Gastroesophageal sphincter (tissue), 4 donors: ENCODE measurements around the gene RERE. TPM values are rescaled to one million over a fixed set of nuclear protein-coding genes. Genes with fewer than 3 reads are reported as not detected.

ENCODE experiments used
- ATAC-seq: fragments of 150-250 bp; one replicate; pipeline ENCODE4 v1.9.1; 2016; ENCODE audit warnings: mild to moderate bottlenecking, moderate library complexity
- H3K27ac ChIP-seq, 4 donors: fragments of 200-600 bp; sonication (generic) in 3 of 4; 1 replicate in 3 of 4; 2 replicates in 1 of 4; pipeline ENCODE4 v1.5.1; 2016 to 2019
- H3K27me3 ChIP-seq: fragments of 200-600 bp; sonication (generic); one replicate; pipeline ENCODE4 v1.5.1; 2019
- H3K36me3 ChIP-seq, 2 donors: fragments of 200-600 bp; sonication (generic); one replicate each; pipeline ENCODE4 v1.5.1; 2019; ENCODE audit warnings: control low read depth in 1 of 2
- H3K4me1 ChIP-seq, 3 donors: fragments of 200-600 bp; sonication (generic); 1 replicate in 2 of 3; 2 replicates in 1 of 3; pipeline ENCODE4 v1.5.1; 2016 to 2019; ENCODE audit warnings: control low read depth in 2 of 3
- H3K4me3 ChIP-seq, 2 donors: fragments of 200-600 bp; sonication (generic); one replicate each; pipeline ENCODE4 v1.5.1; 2019; ENCODE audit warnings: mild to moderate bottlenecking in 1 of 2, moderate library complexity in 1 of 2
- H3K9me3 ChIP-seq, 3 donors: fragments of 200-600 bp; sonication (generic); one replicate each; pipeline ENCODE4 v1.5.1; 2017 to 2019; ENCODE audit warnings: control low read depth in 2 of 3
- CTCF ChIP-seq, 4 experiments: fragments of 200-600 bp in 2 of 4; fragments of 450-650 bp in 2 of 4; sonication (generic) in 1 of 4; IDR thresholded peaks; one replicate each; pipeline ENCODE4 v1.5.1; 2017 to 2019; ENCODE audit warnings: antibody characterized with exemption in 4 of 4, mild to moderate bottlenecking in 2 of 4, moderate library complexity in 2 of 4
- EP300 ChIP-seq: sonication (generic); formaldehyde crosslinking; IDR thresholded peaks from one replicate; pipeline ENCODE4 v1.6.1; 2017; ENCODE audit warnings: antibody characterized with exemption, mild to moderate bottlenecking
- POLR2A ChIP-seq, 2 donors: fragments of 450-650 bp; IDR thresholded peaks; one replicate each; pipeline ENCODE4 v1.6.1; 2017; ENCODE audit warnings: antibody characterized with exemption in 2 of 2, mild to moderate bottlenecking in 2 of 2, moderate library complexity in 1 of 2
- POLR2AphosphoS5 ChIP-seq: sonication (generic); formaldehyde crosslinking; IDR thresholded peaks from one replicate; pipeline ENCODE4 v1.6.1; 2017; ENCODE audit warnings: antibody characterized with exemption
- WGBS, 2 donors: methylation state at CpG; one replicate each; pipeline ENCODE4 v1.1.5; 2018; ENCODE audit warnings: low coverage in 1 of 2; 5-methylcytosine and 5-hydroxymethylcytosine counted together
- total RNA-seq, 4 donors: library from RNA; depleted of rRNA; stranded (reverse); fragments of >200 nt; gene quantifications; one replicate each; pipeline ENCODE4 v1.1.0, GENCODE V29; 2016

RERE gene
- total RNA-seq, 4 donors from 2014 or later, result 112 to 212 (median 139) TPM

GRCh38 chr1:8547791-8548190 is 269.6 kb downstream of the RERE start:
- peaks cover 0 to 13% (median 0%) of the 10 kb centered on the region in 3 donors for H3K4me1 ChIP-seq
- 86 to 87% methylated on average over 3 to 4 of the region's 4 CpGs for WGBS, 2 donors
- H3K36me3 ChIP-seq, result no peaks in the 10 kb centered on the region
- TF ChIP-seq POLR2A (IDR thresholded peaks at IDR 0.05) (no peak), POLR2AphosphoS5 (no peak), EP300 (no peak), CTCF (IDR thresholded peaks at IDR 0.05) (no peak)
- H3K9me3 ChIP-seq, result no peaks in the 10 kb centered on the region
- no peak for ATAC-seq
- H3K4me3 ChIP-seq, result no peak overlapping the region
- no peaks in the 10 kb centered on the region for H3K27me3 ChIP-seq
- no peak overlapping the region for H3K27ac ChIP-seq

- WGBS, 2 donors, result 56% methylated on average over 5 of the region's 6 CpGs; no CpG with 5 or more reads in 1 of the 2 donors
- no peak overlapping the region for H3K4me3 ChIP-seq
- no peaks in the 10 kb centered on the region for H3K36me3 ChIP-seq
- peaks cover 0 to 23% (median 0%) of the 10 kb centered on the region in 3 donors for H3K4me1 ChIP-seq
- TF ChIP-seq POLR2A (IDR thresholded peaks at IDR 0.05), result no peak
- TF ChIP-seq CTCF (IDR thresholded peaks at IDR 0.05), result no peak
- TF ChIP-seq POLR2AphosphoS5, result no peak
- no peak for TF ChIP-seq EP300
- no peaks in the 10 kb centered on the region for H3K9me3 ChIP-seq
- no peak overlapping the region for H3K27ac ChIP-seq
- ATAC-seq, result no peak
- H3K27me3 ChIP-seq, result no peaks in the 10 kb centered on the region
These were observed 272.4 kb downstream of the RERE start for GRCh38 chr1:8545078-8545477.

GRCh38 chr1:8544644-8545043 is 272.8 kb downstream of the RERE start:
- peaks cover 0 to 3% of the 10 kb centered on the region in 2 donors for H3K36me3 ChIP-seq
- H3K27me3 ChIP-seq, result no peaks in the 10 kb centered on the region
- H3K4me1 ChIP-seq, result peaks cover 0 to 24% (median 0%) of the 10 kb centered on the region in 3 donors
- 45 to 50% methylated on average over 1 of the region's 1 CpG for WGBS, 2 donors
- no peaks in the 10 kb centered on the region for H3K9me3 ChIP-seq
- no peak overlapping the region for H3K27ac ChIP-seq
- H3K4me3 ChIP-seq, result no peak overlapping the region
- ATAC-seq, result no peak
- TF ChIP-seq POLR2A (IDR thresholded peaks at IDR 0.05) (no peak), CTCF (IDR thresholded peaks at IDR 0.05) (no peak), POLR2AphosphoS5 (no peak), EP300 (no peak)

GRCh38 chr1:8543965-8544364 is 273.5 kb downstream of the RERE start:
- no peaks in the 10 kb centered on the region for H3K27me3 ChIP-seq
- TF ChIP-seq POLR2A (IDR thresholded peaks at IDR 0.05), result no peak
- TF ChIP-seq POLR2AphosphoS5, result no peak
- TF ChIP-seq CTCF (IDR thresholded peaks at IDR 0.05), result no peak
- no peak for TF ChIP-seq EP300
- H3K36me3 ChIP-seq, result peaks cover 0 to 7% of the 10 kb centered on the region in 2 donors
- peaks cover 0 to 24% (median 0%) of the 10 kb centered on the region in 3 donors for H3K4me1 ChIP-seq
- ATAC-seq, result no peak
- H3K9me3 ChIP-seq, result no peaks in the 10 kb centered on the region
- no peak overlapping the region for H3K27ac ChIP-seq
- no peak overlapping the region for H3K4me3 ChIP-seq

GRCh38 chr1:8541961-8542521 is 275.4 kb downstream of the RERE start:
- Histone ChIP-seq H3K4me3 (no peak overlapping the region), H3K27ac (no peak overlapping the region), H3K4me1 (peaks cover 0 to 24% (median under 1%) of the 10 kb centered on the region in 3 donors), H3K27me3 (no peaks in the 10 kb centered on the region), H3K9me3 (no peaks in the 10 kb centered on the region), H3K36me3 (peaks cover 0 to 7% of the 10 kb centered on the region in 2 donors)
- WGBS, 2 donors, result 42 to 82% methylated on average over 5 to 6 of the region's 8 CpGs
- ATAC-seq, result no peak
- TF ChIP-seq POLR2A (IDR thresholded peaks at IDR 0.05) (no peak), CTCF (IDR thresholded peaks at IDR 0.05) (no peak), EP300 (no peak), POLR2AphosphoS5 (no peak)
